Activated CD4-positive, alpha-beta T cell treated with anti-CD3 and anti-CD28 coated beads, Interleukin-2, amount 50 U/mL, for 4 hours (primary cell): ENCODE data around the gene NUCB1.

Source experiments
- DNase-seq, 2 experiments: peaks; one replicate each; pipeline ENCODE4 v3.0.0-alpha.2; 2020

Gene NUCB1

DNA sequence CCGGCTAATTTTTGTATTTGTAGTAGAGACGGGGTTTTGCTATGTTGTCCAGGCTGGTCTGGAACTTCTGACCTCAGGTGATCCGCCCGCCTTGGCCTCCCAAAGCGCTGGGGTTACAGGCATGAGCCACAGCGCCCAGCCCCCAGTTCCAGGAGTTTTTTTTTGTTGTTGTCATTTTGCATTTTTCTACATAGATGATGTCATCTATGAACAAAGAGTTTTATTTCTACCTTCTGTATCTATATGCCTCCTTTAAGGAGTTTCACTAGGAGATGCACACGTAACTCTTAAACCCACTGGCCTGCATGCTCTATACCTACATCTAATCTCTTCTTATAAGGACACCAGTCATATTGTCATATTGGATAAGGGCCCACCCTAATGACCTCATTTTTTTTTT lies 38.1 kb downstream of the NUCB1 start:
- DNase-seq = no peak

DNA sequence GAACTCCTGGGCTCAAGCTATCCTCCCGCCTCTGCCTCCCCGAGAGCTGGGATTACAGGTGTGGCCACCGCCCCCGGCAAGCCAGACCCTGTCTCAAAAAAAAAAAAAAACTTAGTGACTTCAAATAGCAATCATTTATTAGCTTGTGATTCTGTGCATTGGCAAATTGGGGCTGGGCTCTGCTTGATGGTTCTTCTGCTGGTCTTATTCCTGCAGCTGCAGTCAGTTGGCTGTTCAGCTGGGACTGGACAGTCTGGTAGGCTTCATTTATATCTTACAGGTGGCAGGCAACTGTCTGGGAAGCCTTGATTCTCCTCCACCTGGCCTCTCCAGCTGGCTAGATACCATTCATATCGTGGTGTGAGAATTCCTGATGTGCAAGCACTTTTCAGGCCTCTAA lies 40.8 kb downstream of the NUCB1 start:
- DNase-seq = no peak

DNA sequence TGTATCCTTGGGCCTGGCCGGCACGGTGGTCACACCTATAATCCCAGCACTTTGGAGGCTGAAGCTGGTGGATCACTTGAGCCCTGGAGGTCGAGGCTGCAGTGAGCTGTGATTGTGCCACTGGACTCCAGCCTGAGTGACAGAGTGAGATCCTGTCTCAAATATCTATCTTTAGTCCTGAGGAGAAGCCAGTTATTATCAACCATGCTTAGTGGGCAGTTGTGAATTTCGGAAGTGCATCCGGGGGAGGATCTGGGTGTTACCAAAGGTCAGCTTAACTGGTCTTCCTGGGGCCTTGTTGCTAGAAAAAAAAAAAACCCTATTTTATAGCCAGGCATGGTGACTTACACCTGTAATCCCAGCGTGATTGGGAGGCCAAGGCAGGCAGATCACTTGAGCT lies 43.0 kb downstream of the NUCB1 start:
- no peak for DNase-seq

DNA sequence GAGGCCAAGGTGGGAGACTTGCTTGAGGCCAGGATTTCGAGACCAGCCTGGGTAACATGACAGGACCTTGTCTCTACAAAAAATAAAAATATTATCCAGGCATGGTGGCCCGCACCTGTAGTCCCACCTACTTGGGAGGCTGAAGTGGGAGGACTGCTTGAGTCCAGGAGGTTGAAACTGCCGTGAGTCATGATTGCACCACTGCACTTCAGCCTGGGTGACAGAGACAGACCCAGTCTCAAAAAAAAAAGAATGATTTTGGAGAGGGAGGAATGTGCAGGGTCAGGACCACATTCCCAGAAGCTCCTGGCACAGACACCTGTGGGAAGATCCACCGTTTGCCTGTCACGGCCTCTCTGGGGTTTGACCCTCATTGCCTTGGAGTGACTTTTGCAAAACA lies 45.3 kb downstream of the NUCB1 start:
- DNase-seq = no peak

DNA sequence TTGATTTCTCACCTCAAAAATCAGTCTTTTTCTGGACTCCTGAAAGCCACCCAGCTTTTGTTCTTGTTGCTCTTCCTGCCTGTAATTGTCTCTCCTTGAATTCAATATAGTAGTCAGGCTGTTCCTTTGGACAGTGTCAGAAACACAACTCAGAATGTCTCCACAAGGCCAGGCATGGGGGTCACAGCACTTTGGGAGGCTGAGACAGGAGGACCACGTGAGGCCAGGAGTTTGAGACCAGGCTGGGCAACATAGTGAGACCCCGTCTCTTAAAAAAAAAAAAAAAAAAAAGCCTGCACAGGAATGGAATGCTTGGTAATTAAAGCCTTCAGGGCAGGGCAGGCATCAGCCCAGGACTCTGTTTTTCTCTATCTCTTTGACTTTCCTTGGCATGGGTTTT lies 45.7 kb downstream of the NUCB1 start:
- DNase-seq = no peak

DNA sequence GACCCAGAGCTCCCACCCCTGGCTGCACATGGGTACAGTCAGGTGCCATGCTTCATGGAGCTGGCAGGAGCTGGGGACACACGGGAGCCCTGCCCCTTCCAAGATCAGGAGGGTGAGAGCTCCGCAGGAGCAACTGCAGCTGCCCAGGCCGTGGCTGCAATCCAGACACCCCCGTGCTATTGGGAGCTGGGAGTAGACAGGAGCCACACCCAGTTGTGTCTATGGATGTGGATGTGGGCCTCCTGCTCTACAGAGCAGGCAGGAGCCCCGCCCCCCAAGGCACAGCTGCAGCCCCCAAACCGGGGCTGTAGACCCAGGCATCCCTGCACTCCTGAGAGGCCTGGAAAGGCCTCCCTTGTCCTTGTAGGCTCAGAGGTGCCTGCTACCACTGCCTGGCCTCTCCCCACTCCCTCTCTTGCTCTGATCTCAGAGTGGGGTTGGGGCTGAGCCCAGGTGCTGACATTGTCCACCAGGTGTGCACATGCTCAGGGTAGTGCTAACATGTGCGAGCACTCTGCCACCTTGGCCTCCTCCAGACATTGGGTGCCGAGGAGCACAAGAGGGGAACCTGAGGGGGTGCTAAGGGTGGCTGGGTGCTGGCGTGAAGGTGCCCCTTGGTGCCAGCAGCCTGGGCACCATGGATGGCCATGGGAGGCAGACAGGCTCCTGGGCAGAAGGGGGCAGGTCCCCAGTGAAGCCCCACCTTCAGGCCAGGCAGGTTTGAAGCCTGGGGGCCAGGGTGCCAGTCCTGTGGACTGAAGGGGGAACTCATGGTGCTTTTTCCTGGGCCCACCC lies 46.5 kb downstream of the NUCB1 start:
- no peak for DNase-seq

DNA sequence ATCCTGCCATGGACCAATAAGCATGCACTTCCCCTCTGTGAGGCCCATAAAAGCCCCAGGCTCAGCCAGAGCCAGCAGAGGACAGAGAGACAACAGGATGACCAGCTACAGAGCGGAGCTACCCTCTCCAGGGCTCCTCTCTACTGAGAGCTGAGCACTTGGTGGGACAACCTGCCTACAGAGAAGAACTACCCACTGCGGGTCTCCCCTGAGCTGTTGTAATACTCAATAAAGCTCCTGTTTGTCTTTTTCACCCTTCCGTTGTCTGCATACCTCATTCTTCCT lies 47.1 kb downstream of the NUCB1 start:
- no peak for DNase-seq

DNA sequence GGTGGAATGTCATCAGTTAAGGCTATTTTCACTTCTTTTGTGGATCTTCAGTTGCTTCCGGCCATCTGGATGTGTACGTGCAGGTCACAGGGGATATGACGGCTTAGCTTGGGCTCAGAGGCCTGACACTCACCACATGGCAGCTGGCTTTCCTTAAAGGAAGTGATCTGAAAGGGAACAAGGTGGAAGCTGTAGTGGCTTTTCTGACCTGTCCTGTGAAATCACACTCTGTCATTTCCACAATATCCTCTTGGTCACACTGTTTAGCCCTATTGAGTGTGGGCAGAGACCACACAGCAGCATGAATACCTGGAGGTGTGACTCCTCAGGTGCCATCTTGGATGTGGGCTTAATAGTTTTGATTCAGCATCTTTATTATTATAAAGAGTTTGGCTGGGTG lies 50.0 kb downstream of the NUCB1 start:
- no peak for DNase-seq

DNA sequence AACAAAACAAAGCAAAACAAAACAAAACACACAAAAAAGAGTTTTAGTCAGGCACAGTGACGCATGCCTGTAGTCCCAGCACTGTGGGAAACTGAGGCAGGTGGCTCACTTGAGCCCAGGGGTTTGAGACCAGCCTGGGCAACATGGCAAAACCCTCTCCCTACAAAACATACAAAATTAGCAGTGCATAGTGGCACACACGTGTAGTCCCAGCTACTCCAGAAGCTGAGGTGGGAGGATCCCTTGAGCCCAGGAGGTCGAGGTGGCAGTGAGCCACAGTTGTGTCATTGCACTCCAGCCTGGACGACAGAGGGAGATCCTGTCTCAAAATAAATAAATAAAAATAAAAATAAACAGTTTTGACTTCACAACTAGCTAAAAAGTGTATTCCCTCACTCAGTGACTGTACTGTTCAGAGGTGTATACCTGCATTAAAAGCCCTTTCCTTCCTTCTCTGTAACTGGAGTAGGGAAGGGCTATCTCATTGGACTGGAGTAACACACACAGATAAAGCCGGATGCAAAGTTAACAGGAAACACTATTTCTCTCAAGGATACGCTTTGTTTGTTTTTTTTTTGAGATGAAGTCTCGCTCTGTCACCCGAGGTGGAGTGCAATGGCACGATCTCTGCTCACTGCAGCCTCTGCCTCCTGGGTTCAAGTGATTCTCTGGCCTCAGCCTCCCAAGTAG lies 50.9 kb downstream of the NUCB1 start:
- no peak for DNase-seq

DNA sequence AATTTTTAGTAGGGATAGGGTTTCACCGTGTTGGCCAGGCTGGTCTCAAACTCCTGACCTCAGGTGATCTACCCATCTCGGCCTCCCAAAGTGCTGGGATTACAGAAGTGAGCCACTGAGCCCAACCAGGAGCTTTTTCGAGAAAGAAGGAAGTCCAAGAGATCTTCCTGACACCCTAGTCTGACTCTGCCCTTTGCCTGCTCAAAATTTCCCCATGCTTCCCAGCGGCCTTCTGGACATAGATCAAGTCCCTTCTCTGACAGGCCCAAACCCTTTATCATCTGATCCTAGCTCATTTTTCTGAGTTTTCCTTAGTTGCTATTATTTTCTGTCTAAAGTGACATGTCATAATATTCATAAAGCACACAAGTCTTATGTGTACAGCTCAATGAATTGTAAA lies 53.0 kb downstream of the NUCB1 start:
- DNase-seq = no peak

DNA sequence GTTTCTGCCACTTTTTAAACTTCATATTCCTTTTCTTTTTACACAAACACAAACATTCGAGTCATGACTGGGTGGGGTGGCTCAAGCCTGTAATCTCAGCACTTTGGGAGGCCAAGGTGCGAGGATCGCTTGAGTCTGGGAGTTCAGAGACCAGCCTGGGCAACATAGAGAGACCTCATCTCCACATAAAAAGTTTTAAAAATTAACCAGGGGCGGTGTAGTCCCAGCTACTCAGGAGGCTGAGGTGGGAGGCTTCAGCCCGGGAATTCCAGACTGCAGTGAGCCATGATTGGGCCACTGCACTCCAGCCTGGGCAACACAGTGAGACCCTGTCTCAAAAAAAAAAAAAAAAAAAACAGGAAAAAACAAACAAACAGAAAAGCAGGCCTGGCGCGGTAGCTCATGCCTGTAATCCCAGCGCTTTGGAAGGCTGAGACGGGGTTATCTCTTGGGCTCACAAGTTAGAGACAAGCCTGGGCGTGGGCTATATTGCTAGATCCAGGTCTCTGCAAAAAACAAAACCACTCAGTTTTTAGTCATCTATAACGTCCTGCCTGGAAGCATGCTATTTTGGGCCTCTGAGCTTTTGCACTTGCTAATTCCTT lies 54.0 kb downstream of the NUCB1 start:
- no peak for DNase-seq

DNA sequence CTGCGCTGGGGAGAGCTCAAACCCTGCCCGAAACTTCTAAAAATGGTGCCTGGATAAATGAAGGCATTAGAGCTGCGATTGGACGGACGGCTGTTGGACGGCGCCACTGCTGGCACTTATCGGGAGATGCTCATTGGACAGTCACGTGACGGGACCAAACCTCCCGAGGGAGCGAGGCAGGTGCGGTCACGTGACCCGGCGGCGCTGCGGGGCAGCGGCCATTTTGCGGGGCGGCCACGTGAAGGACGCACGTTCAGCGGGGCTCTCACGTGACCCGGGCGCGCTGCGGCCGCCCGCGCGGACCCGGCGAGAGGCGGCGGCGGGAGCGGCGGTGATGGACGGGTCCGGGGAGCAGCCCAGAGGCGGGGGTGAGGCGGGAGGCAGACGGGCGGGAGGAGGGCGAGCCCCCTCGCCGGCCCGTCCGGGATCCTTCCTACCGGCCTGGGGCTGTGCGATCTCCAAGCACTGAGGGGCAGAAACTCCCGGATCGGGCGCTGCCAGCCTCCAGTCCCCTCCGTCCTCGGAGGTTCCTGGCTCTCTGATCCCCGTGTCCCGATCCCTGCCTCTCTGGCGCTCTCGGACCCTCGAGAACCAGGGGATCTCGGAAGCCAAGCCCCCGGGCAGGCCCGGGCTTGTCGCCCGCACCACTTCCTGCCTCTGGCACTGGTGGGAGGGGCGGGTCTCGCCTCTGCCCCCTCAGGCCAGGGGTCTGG lies 54.6 kb downstream of the NUCB1 start, which contains the start of gene BAX:
BAX (plus strand) TSS at position 281 of the 713 bp plus-strand sequence; CDS start at position 335, 54 bp downstream.
- peak; percentile 77 to 80 for DNase-seq

DNA sequence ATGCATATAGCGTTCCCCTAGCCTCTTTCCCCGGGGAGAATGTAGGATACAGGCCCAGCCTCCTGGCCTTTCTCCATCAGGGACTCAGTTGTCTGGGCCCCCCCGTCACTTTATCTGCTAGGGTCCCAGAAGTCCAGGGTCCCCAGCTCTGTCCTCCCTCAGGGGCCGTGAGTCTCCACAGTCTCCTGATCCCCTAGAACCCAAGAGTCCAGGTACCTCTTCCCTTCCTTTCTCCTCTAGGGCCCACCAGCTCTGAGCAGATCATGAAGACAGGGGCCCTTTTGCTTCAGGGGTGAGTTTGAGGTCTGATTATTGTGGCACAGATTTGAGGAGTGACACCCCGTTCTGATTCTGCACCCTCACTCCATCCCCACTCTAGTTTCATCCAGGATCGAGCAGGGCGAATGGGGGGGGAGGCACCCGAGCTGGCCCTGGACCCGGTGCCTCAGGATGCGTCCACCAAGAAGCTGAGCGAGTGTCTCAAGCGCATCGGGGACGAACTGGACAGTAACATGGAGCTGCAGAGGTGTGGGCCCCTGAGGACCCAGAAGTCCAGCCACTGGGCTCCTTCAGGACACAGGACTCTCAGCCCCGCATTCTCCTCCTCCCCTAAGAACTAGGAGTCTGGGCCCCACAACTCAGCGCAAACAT lies 55.3 kb downstream of the NUCB1 start:
- no peak for DNase-seq

DNA sequence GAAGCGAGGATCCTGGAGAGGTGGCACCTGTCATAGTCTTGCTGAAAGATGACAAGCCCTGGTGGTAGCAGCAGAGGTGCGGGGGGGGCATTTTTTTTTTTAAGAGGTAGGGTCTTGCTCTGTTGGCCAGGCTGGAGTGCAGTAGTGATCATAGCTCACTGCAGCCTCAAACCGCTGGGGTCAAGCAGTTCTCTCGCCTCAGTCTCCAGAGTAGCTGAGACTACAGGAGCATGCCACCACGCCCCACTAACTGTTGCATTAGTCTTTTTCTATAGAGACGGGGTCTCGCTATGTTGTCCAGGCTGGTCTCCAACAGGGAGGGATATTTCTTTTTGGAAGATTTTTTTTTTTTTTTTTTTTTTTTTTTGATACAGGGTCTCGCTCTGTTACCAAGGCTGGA lies 57.9 kb downstream of the NUCB1 start:
- no peak for DNase-seq

DNA sequence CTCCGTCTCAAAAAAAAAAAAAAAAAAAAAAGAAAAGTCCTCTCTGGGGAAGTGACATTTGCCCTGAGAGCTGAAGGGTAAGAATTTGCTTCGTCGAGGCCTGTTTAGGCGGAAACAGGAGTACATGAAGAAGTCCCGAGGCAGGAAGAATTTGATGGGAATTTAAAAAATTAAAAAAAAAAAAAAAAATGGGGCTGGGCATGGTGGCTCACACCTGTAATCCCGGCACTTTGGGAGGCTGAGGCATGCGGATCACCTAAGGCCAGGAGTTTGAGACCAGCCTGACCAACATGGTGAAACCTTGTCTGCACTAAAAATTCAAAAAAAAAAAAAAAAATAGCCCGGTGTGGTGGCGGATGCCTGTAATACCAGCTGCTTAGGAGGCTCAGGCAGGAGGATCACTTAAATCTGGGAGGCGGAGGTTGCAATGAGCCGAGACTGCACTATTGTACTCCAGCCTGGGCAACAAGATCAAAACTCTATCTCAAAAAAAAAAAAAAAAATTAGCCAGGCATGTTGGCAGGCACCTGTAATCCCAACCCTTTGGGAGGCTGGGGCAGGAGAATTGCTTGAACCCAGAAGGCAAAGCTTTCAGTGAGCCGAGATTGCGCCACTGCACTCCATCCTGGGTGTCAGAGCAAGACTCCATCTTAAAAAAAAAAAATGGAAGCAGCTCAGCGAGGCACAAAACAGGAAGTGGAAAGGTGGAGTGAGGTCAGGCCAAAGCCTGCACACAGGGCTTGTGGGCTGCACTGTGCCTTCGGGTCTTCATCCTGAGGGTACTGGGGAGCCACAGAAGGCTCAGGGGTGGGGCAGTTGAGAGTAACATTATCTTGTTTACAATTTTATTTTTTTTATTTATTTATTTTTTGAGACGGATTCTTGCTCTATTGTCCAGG lies 59.5 kb downstream of the NUCB1 start:
- DNase-seq = no peak

DNA sequence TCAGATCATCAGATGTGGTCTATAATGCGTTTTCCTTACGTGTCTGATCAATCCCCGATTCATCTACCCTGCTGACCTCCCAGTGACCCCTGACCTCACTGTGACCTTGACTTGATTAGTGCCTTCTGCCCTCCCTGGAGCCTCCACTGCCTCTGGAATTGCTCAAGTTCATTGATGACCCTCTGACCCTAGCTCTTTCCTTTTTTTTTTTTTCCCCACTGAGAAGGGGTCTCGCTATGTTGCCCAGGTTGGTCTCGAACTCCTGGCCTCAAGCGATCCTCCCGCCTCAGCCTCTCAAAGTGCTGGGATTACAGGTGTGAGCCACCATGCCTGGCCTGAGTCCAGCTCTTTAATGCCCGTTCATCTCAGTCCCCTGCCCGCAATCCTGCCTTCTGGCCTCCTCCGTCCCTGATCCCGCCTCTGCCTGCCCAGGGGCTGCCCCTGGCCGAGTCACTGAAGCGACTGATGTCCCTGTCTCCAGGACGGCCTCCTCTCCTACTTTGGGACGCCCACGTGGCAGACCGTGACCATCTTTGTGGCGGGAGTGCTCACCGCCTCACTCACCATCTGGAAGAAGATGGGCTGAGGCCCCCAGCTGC lies 61.0 kb downstream of the NUCB1 start:
- no peak for DNase-seq

DNA sequence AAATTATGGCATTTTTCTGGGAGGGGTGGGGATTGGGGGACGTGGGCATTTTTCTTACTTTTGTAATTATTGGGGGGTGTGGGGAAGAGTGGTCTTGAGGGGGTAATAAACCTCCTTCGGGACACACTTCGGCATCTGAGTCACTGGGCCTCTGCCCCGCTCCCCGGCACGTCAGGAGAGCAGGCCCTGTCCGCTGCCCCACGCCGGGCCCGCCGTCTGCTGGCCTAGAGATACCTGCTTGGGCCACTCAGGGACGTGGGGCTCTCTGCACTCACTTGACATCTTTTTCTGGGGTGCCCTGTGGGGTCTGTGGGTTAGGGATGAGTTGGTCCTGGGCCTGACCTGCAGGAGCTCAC lies 61.5 kb downstream of the NUCB1 start:
- no peak for DNase-seq

DNA sequence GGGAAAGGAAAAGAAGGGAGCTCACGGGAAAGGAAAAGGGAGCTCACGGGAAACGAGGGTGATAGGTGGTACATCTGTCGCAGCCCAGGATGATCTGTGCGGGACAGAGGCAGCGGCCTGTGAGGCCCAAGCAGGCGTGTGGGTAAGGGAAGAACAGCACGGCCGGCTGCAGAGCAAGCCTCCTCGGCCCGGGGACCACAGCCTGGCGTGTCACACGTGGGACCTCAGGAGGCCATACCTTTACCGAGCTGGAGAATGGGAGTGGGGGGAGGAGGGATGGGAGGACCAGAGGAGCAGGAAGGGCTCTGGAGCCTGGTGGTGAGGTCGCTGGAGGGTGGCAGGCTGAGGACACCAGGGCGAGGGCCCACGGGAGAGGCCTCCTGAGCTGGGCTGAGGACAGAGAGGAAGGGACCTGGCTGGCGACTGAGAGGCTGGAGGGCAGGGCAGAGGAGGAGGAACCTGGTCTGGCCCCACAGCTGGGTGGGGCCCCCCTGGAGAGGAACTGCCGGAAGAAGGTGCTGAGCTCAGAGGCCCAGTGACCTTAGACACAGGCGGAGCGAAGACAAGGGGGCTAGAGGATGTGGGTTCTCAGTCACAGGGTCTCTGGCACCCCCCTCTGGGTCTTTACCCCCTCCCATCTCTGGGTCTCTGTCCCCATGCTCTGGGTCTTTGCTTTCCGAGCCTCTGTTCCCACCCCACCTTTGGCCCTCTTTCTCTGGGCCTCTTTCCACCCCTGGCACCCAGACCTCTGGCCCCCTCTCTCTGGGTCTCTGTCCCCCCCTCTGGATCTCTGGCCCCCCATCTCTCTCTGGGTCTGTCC lies 62.1 kb downstream of the NUCB1 start:
- DNase-seq = no peak

DNA sequence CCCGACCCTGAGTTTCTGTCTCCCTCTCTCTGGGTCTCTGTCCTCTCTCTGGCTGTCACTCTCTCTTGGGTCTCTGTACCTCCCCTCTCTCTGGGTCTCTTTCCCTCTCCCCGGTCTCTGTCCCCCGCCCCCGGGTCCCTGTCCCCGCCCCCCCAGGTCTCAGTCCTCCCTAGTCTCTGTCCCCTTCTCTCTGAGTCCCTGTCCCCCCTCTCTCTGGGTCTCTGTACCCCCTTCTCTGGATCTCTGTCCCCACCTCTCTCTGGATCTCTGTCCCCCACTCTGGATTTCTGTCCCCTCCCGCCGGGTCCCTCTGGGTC lies 62.7 kb downstream of the NUCB1 start:
- DNase-seq = no peak

DNA sequence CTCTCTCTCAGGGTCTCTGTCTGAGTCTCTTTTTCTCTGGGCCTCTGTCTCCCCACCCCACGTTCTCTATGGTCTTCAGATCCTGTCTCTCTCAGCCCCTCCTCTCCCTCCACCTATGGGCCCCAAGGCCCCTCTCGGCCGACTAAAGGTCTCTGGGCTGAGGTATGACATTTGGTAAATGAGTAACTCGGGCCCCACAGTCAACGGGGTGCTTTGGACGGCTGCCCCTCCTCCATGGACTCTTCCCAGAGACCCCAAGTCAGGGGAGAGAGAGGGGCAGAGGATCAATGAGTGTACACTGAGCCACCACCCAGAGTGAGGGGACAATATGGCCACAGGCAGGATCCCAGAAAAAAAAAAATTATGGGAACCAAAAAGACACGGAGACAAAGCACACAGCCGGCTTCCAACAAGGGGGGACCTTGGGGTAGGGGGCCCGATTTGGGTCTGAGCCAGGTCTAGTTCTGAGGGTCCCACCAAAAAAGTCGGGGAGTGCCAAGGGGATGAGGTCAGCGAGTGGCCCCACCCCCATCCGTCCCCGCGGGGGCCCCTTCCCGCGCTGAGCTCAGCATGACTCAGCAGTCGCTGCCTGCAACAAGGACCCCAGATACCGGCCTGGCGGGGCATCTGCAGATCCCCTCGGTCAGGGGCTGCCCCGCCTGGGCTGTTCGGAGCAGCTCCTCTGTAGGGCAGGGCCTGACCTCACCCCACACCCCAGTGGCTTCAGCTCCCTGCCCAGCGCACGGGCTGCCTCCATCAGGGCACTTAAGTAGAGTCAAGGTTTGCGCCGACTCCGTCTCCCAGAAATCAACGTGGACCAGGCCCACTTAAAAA lies 63.5 kb downstream of the NUCB1 start:
- DNase-seq = peak; percentile 39 to 42
